Activated T-helper 2 cell treated with anti-CD3 and anti-CD28 coated beads, Interferon-gamma antibody, Interleukin-2, Interleukin-4, amounts not matched to agents 10 μg/mL and 5 μg/mL and 100 μg/mL, durations not matched to agents 14 hours and 24 hours and 36 hours (primary cell): ENCODE measurements around the gene PDE5A. TPM values are rescaled to one million over a fixed set of nuclear protein-coding genes. Genes with fewer than 3 reads are reported as not detected.
"Not testable (repeated sequence)": the region's sequence is repeated elsewhere in the genome, so short reads cannot be mapped to it uniquely, and the experiment has no call there.

Source experiments
- DNase-seq: peaks from one replicate; pipeline ENCODE4 v3.0.0; 2021; ENCODE audit warnings: low spot score
- H3K27ac Mint-ChIP-seq: one replicate; pipeline ENCODE4 v1.8.0; 2021; ENCODE audit warnings: mixed read lengths
- H3K27me3 Mint-ChIP-seq: one replicate; pipeline ENCODE4 v1.8.0; 2021; ENCODE audit warnings: low read depth, mixed read lengths
- H3K36me3 Mint-ChIP-seq: one replicate; pipeline ENCODE4 v1.8.0; 2021; ENCODE audit warnings: low read depth, mixed read lengths
- H3K4me1 Mint-ChIP-seq: one replicate; pipeline ENCODE4 v1.8.0; 2021; ENCODE audit warnings: low read depth, mixed read lengths
- H3K4me3 Mint-ChIP-seq: one replicate; pipeline ENCODE4 v1.8.0; 2021; ENCODE audit warnings: low read depth, mild to moderate bottlenecking, moderate library complexity, mixed read lengths
- H3K9me3 Mint-ChIP-seq: one replicate; pipeline ENCODE4 v1.8.0; 2021; ENCODE audit warnings: mixed read lengths
- intact Hi-C: fragments of 100-400 bp; cut with micrococcal nuclease; formaldehyde crosslinking; loops from one replicate; pipeline ENCODE4 v1.15.1; 2023
- total RNA-seq: library from RNA; stranded (reverse); gene quantifications from 2 replicates; pipeline ENCODE4 v1.2.3, GENCODE V29; 2022

Gene PDE5A
- total RNA-seq, 1 donor from 2014 or later, result 0.32 TPM

GRCh38 chr4:119659576-119659975, 31.0 kb upstream of the PDE5A start:
- Mint-ChIP-seq H3K4me3 (no peak overlapping the region), H3K27me3 (no peaks in the 10 kb centered on the region), H3K9me3 (no peaks in the 10 kb centered on the region), H3K4me1 (no peaks in the 10 kb centered on the region), H3K27ac (no peak overlapping the region), H3K36me3 (no peaks in the 10 kb centered on the region)
- intact Hi-C loops, result no loop called here
- DNase-seq, result no peak

- no peaks in the 10 kb centered on the region for H3K27me3 Mint-ChIP-seq
- DNase-seq, result no peak
- H3K27ac Mint-ChIP-seq, result no peak overlapping the region
- no peaks in the 10 kb centered on the region for H3K9me3 Mint-ChIP-seq
- no peaks in the 10 kb centered on the region for H3K36me3 Mint-ChIP-seq
- no peak overlapping the region for H3K4me3 Mint-ChIP-seq
- no peaks in the 10 kb centered on the region for H3K4me1 Mint-ChIP-seq
- intact Hi-C loops, result no loop called here
Observed at GRCh38 chr4:119657111-119657611, 28.6 kb upstream of the PDE5A start.

GRCh38 chr4:119656342-119656741, 27.7 kb upstream of the PDE5A start:
- DNase-seq, result no peak
- H3K4me1 Mint-ChIP-seq, result no peaks in the 10 kb centered on the region
- no peak overlapping the region for H3K27ac Mint-ChIP-seq
- intact Hi-C loops, result no loop called here
- no peaks in the 10 kb centered on the region for H3K27me3 Mint-ChIP-seq
- no peaks in the 10 kb centered on the region for H3K36me3 Mint-ChIP-seq
- H3K9me3 Mint-ChIP-seq, result no peaks in the 10 kb centered on the region
- H3K4me3 Mint-ChIP-seq, result no peak overlapping the region

- no peaks in the 10 kb centered on the region for H3K9me3 Mint-ChIP-seq
- no peak overlapping the region for H3K4me3 Mint-ChIP-seq
- H3K27me3 Mint-ChIP-seq, result no peaks in the 10 kb centered on the region
- H3K36me3 Mint-ChIP-seq, result no peaks in the 10 kb centered on the region
- no peak for DNase-seq
- intact Hi-C loops, result no loop called here
- no peak overlapping the region for H3K27ac Mint-ChIP-seq
- H3K4me1 Mint-ChIP-seq, result no peaks in the 10 kb centered on the region
Observed at GRCh38 chr4:119655111-119655837, 26.7 kb upstream of the PDE5A start.

- DNase-seq, result no peak
- Mint-ChIP-seq H3K4me3 (no peak overlapping the region), H3K9me3 (no peaks in the 10 kb centered on the region), H3K4me1 (no peaks in the 10 kb centered on the region), H3K27me3 (no peaks in the 10 kb centered on the region), H3K36me3 (no peaks in the 10 kb centered on the region), H3K27ac (no peak overlapping the region)
- intact Hi-C loops, result no loop called here
Observed at GRCh38 chr4:119653990-119654389, 25.4 kb upstream of the PDE5A start.

GRCh38 chr4:119652998-119653397, 24.4 kb upstream of the PDE5A start:
- intact Hi-C loops, result no loop called here
- H3K4me1 Mint-ChIP-seq, result no peaks in the 10 kb centered on the region
- no peak overlapping the region for H3K4me3 Mint-ChIP-seq
- no peaks in the 10 kb centered on the region for H3K9me3 Mint-ChIP-seq
- no peak overlapping the region for H3K27ac Mint-ChIP-seq
- H3K36me3 Mint-ChIP-seq, result no peaks in the 10 kb centered on the region
- DNase-seq, result no peak
- H3K27me3 Mint-ChIP-seq, result no peaks in the 10 kb centered on the region

- intact Hi-C loops, result no loop called here
- no peak overlapping the region for H3K4me3 Mint-ChIP-seq
- H3K9me3 Mint-ChIP-seq, result no peaks in the 10 kb centered on the region
- H3K27me3 Mint-ChIP-seq, result peaks cover 2% of the 10 kb centered on the region
- no peak overlapping the region for H3K27ac Mint-ChIP-seq
- no peak for DNase-seq
- no peaks in the 10 kb centered on the region for H3K36me3 Mint-ChIP-seq
- H3K4me1 Mint-ChIP-seq, result no peaks in the 10 kb centered on the region
Observed at GRCh38 chr4:119648398-119648797, 19.8 kb upstream of the PDE5A start.

GRCh38 chr4:119647558-119647957, 19.0 kb upstream of the PDE5A start:
- Mint-ChIP-seq H3K27ac (no peak overlapping the region), H3K36me3 (no peaks in the 10 kb centered on the region), H3K4me3 (no peak overlapping the region), H3K4me1 (no peaks in the 10 kb centered on the region), H3K9me3 (no peaks in the 10 kb centered on the region), H3K27me3 (peaks cover 2% of the 10 kb centered on the region)
- intact Hi-C loops, result no loop called here
- DNase-seq, result no peak

GRCh38 chr4:119646347-119647071, 17.9 kb upstream of the PDE5A start:
- intact Hi-C loops, result no loop called here
- no peak overlapping the region for H3K27ac Mint-ChIP-seq
- no peak overlapping the region for H3K4me3 Mint-ChIP-seq
- H3K27me3 Mint-ChIP-seq, result peaks cover 2% of the 10 kb centered on the region
- no peak for DNase-seq
- no peaks in the 10 kb centered on the region for H3K9me3 Mint-ChIP-seq
- H3K36me3 Mint-ChIP-seq, result no peaks in the 10 kb centered on the region
- H3K4me1 Mint-ChIP-seq, result no peaks in the 10 kb centered on the region

- H3K4me1 Mint-ChIP-seq, result no peaks in the 10 kb centered on the region
- no peaks in the 10 kb centered on the region for H3K9me3 Mint-ChIP-seq
- H3K27ac Mint-ChIP-seq, result no peak overlapping the region
- H3K27me3 Mint-ChIP-seq, result peaks cover 4% of the 10 kb centered on the region
- no peak for DNase-seq
- H3K4me3 Mint-ChIP-seq, result no peak overlapping the region
- no peaks in the 10 kb centered on the region for H3K36me3 Mint-ChIP-seq
- intact Hi-C loops, result no loop called here
Observed at GRCh38 chr4:119643306-119644042, 14.9 kb upstream of the PDE5A start.

GRCh38 chr4:119641765-119642164, 13.2 kb upstream of the PDE5A start:
- H3K36me3 Mint-ChIP-seq, result no peaks in the 10 kb centered on the region
- intact Hi-C loops, result no loop called here
- DNase-seq, result no peak
- H3K4me3 Mint-ChIP-seq, result no peak overlapping the region
- no peaks in the 10 kb centered on the region for H3K9me3 Mint-ChIP-seq
- H3K4me1 Mint-ChIP-seq, result no peaks in the 10 kb centered on the region
- no peak overlapping the region for H3K27ac Mint-ChIP-seq
- H3K27me3 Mint-ChIP-seq, result peaks cover 5% of the 10 kb centered on the region

- no peak overlapping the region for H3K4me3 Mint-ChIP-seq
- intact Hi-C loops, result no loop called here
- H3K36me3 Mint-ChIP-seq, result no peaks in the 10 kb centered on the region
- no peak for DNase-seq
- peaks cover 9% of the 10 kb centered on the region for H3K27me3 Mint-ChIP-seq
- no peaks in the 10 kb centered on the region for H3K4me1 Mint-ChIP-seq
- no peaks in the 10 kb centered on the region for H3K9me3 Mint-ChIP-seq
- H3K27ac Mint-ChIP-seq, result no peak overlapping the region
Observed at GRCh38 chr4:119638359-119638758, 9.8 kb upstream of the PDE5A start.

GRCh38 chr4:119636851-119637250, 8.2 kb upstream of the PDE5A start:
- H3K27me3 Mint-ChIP-seq, result peaks cover 12% of the 10 kb centered on the region
- H3K4me1 Mint-ChIP-seq, H3K27ac Mint-ChIP-seq, H3K4me3 Mint-ChIP-seq, H3K9me3 Mint-ChIP-seq, intact Hi-C loops, H3K36me3 Mint-ChIP-seq, DNase-seq: not testable (repeated sequence)
